Vagina (tissue), 2 donors: Measurements from ENCODE around the gene MMP10.

Experiments used
- CTCF ChIP-seq, 3 experiments: fragments of 450-650 bp in 2 of 3; fragments of 200-600 bp in 1 of 3; sonication (generic) in 1 of 3; IDR thresholded peaks; one replicate each; pipeline ENCODE4 v1.5.1; 2017 to 2019; ENCODE audit warnings: antibody characterized with exemption in 3 of 3, mild to moderate bottlenecking in 2 of 3, moderate library complexity in 2 of 3
- POLR2AphosphoS5 ChIP-seq, 2 donors: sonication (generic); formaldehyde crosslinking; IDR thresholded peaks; one replicate each; pipeline ENCODE4 v1.9.0; 2017; ENCODE audit warnings: antibody characterized with exemption in 2 of 2, mild to moderate bottlenecking in 2 of 2, low read depth in 1 of 2; ENCODE audit not compliant: insufficient read depth in 1 of 2

GRCh38 chr11:102727890-102728289 is 52.5 kb downstream of the MMP10 start:
- TF ChIP-seq CTCF (IDR thresholded peaks at IDR 0.05) = no peak
- TF ChIP-seq POLR2AphosphoS5 (IDR thresholded peaks at IDR 0.05; ENCODE audit: insufficient read depth in 1 of 2, low read depth in 1 of 2) = no peak
